Thoracic aorta (tissue), 2 donors: ENCODE measurements around the gene PCIF1. TPM values are rescaled to one million over a fixed set of nuclear protein-coding genes. Genes with fewer than 3 reads are reported as not detected.

Source experiments
- ATAC-seq: fragments of 150-250 bp; one replicate; pipeline ENCODE4 v1.8.0; 2017; ENCODE audit warnings: low read depth; ENCODE audit not compliant: insufficient number of reproducible peaks, low FRiP score
- DNase-seq: peaks from one replicate; pipeline ENCODE4 v3.0.0-alpha.2; 2020; ENCODE audit warnings: low spot score
- H3K27ac ChIP-seq, 2 donors: fragments of 200-600 bp; sonication (generic); 1 replicate in 1 of 2; 2 replicates in 1 of 2; pipeline ENCODE4 v1.5.1; 2016; ENCODE audit warnings: mild to moderate bottlenecking in 2 of 2, moderate library complexity in 2 of 2
- H3K27me3 ChIP-seq: fragments of 200-600 bp; sonication (generic); replicated peaks from 2 replicates; pipeline ENCODE4 v1.6.0; 2016; ENCODE audit warnings: mild to moderate bottlenecking; ENCODE audit not compliant: insufficient read depth
- H3K36me3 ChIP-seq: fragments of 200-600 bp; sonication (generic); one replicate; pipeline ENCODE4 v1.5.1; 2016
- H3K4me1 ChIP-seq, 2 donors: fragments of 200-600 bp; sonication (generic); 1 replicate in 1 of 2; 2 replicates in 1 of 2; pipeline versions ENCODE4 v1.5.1 to v1.6.0; 2016; ENCODE audit warnings: low read depth in 2 of 2, mild to moderate bottlenecking in 1 of 2; ENCODE audit not compliant: control insufficient read depth in 1 of 2
- H3K4me3 ChIP-seq: fragments of 200-600 bp; sonication (generic); 2 replicates; pipeline ENCODE4 v1.5.1; 2016; ENCODE audit warnings: mild to moderate bottlenecking
- H3K9me3 ChIP-seq: fragments of 200-600 bp; sonication (generic); 2 replicates; pipeline ENCODE4 v1.5.1; 2016
- CTCF ChIP-seq: fragments of 200-600 bp; sonication (generic); IDR thresholded peaks from one replicate; pipeline ENCODE4 v1.5.1; 2019; ENCODE audit warnings: antibody characterized with exemption
- total RNA-seq, 2 donors: library from RNA; depleted of rRNA; stranded (reverse); fragments of >200 nt; gene quantifications; one replicate each; pipeline versions ENCODE4 v1.1.0 to v1.2.3, GENCODE V29; 2016

Gene PCIF1
- total RNA-seq, 2 donors from 2014 or later: 22.6 to 34.7 TPM

- no peak for ATAC-seq
- no peak for TF ChIP-seq CTCF
- Histone ChIP-seq H3K4me1 (no peaks in the 10 kb centered on the region), H3K4me3 (no peak overlapping the region), H3K9me3 (no peaks in the 10 kb centered on the region), H3K27ac (no peak overlapping the region), H3K36me3 (peaks cover 92% of the 10 kb centered on the region), H3K27me3 (no peaks in the 10 kb centered on the region)
- no peak for DNase-seq
These were observed 29.5 kb downstream of the PCIF1 start for GRCh38 chr20:45964006-45964400.

- Histone ChIP-seq H3K4me1 (peaks cover 12% of the 10 kb centered on the region in 2 donors), H3K4me3 (no peak overlapping the region), H3K27me3 (no peaks in the 10 kb centered on the region), H3K9me3 (no peaks in the 10 kb centered on the region), H3K27ac (no peak overlapping the region), H3K36me3 (peaks cover 83% of the 10 kb centered on the region)
- ATAC-seq (no peak), DNase-seq (no peak)
- TF ChIP-seq CTCF: no peak
These were observed 30.9 kb downstream of the PCIF1 start for GRCh38 chr20:45965169-45966002.

GRCh38 chr20:45967551-45968080 lies 33.1 kb downstream of the PCIF1 start:
- Histone ChIP-seq H3K9me3 (no peaks in the 10 kb centered on the region), H3K27ac (no peak overlapping the region), H3K4me3 (no peak overlapping the region), H3K36me3 (peaks cover 66% of the 10 kb centered on the region), H3K4me1 (peaks cover 17 to 19% of the 10 kb centered on the region in 2 donors), H3K27me3 (no peaks in the 10 kb centered on the region)
- TF ChIP-seq CTCF: no peak
- DNase-seq (no peak), ATAC-seq (no peak)

GRCh38 chr20:45968081-45968671 lies 33.7 kb downstream of the PCIF1 start:
- peaks cover 61% of the 10 kb centered on the region for H3K36me3 ChIP-seq
- no peaks in the 10 kb centered on the region for H3K9me3 ChIP-seq
- no peaks in the 10 kb centered on the region for H3K27me3 ChIP-seq
- no peak overlapping the region for H3K27ac ChIP-seq
- ATAC-seq: no peak
- no peak overlapping the region for H3K4me3 ChIP-seq
- no peak for DNase-seq
- TF ChIP-seq CTCF: no peak
- peaks cover 19 to 21% of the 10 kb centered on the region in 2 donors for H3K4me1 ChIP-seq
